Spleen (tissue), 11 donors: ENCODE measurements around the gene ST3GAL3. TPM values are rescaled to one million over a fixed set of nuclear protein-coding genes. Genes with fewer than 3 reads are reported as not detected.

Source experiments
- DNase-seq: peaks from one replicate; pipeline ENCODE4 v3.0.0-alpha.2; 2020
- H3K27ac ChIP-seq, 8 donors: fragments of 200-600 bp; sonication (generic) in 7 of 8; 1 replicate in 4 of 8; 2 replicates in 4 of 8; pipeline versions ENCODE4 v1.5.0 to v1.8.0; 2016 to 2021; ENCODE audit warnings: inconsistent platforms in 4 of 8, mild to moderate bottlenecking in 4 of 8, moderate library complexity in 1 of 8
- H3K27me3 ChIP-seq, 7 donors: fragments of 200-600 bp; sonication (generic) in 6 of 7; replicated peaks in 1 of 7; 1 replicate in 4 of 7; 2 replicates in 3 of 7; pipeline versions ENCODE4 v1.5.0 to v1.8.0; 2016 to 2021; ENCODE audit warnings: inconsistent platforms in 3 of 7, mild to moderate bottlenecking in 1 of 7
- H3K36me3 ChIP-seq, 6 donors: fragments of 200-600 bp; sonication (generic) in 5 of 6; 1 replicate in 4 of 6; 2 replicates in 2 of 6; pipeline versions ENCODE4 v1.5.0 to v1.8.0; 2016 to 2021; ENCODE audit warnings: inconsistent platforms in 2 of 6
- H3K4me1 ChIP-seq, 6 donors: fragments of 200-600 bp; sonication (generic) in 5 of 6; 1 replicate in 3 of 6; 2 replicates in 3 of 6; pipeline versions ENCODE4 v1.5.0 to v1.8.0; 2016 to 2021; ENCODE audit warnings: inconsistent platforms in 3 of 6
- H3K4me3 ChIP-seq, 8 donors: fragments of 200-600 bp; sonication (generic) in 7 of 8; 1 replicate in 4 of 8; 2 replicates in 4 of 8; pipeline versions ENCODE4 v1.5.0 to v1.8.0; 2016 to 2021; ENCODE audit warnings: inconsistent platforms in 4 of 8, mild to moderate bottlenecking in 4 of 8, moderate library complexity in 2 of 8
- H3K9me3 ChIP-seq, 8 donors: fragments of 200-600 bp; sonication (generic) in 7 of 8; 1 replicate in 4 of 8; 2 replicates in 4 of 8; pipeline versions ENCODE4 v1.5.0 to v1.8.0; 2016 to 2021; ENCODE audit warnings: inconsistent platforms in 4 of 8
- POLR2A ChIP-seq, 3 donors: fragments of 450-650 bp; IDR thresholded peaks; one replicate each; pipeline ENCODE4 v1.5.1; 2017; ENCODE audit warnings: antibody characterized with exemption in 3 of 3, mild to moderate bottlenecking in 1 of 3
- POLR2AphosphoS5 ChIP-seq, 3 donors: sonication (generic); formaldehyde crosslinking; IDR thresholded peaks; one replicate each; pipeline ENCODE4 v1.5.1; 2017; ENCODE audit warnings: antibody characterized with exemption in 3 of 3
- WGBS, 5 donors: extraction: QIAGEN DNeasy Blood & Tissue Kit in 3 of 5; methylation state at CpG; one replicate each; pipeline versions ENCODE4 v1.1.5 to v1.1.7; 2013 to 2018; 5-methylcytosine and 5-hydroxymethylcytosine counted together
- intact Hi-C: fragments of 100-400 bp; cut with DNase I; formaldehyde crosslinking; loops from one replicate; pipeline ENCODE4 v1.15.0; 2023; ENCODE audit warnings: low total_unique reads
- polyA plus RNA-seq, 3 donors: library from polyadenylated mRNA; stranded (reverse); fragments of 200-250 nt; gene quantifications; one replicate each; pipeline ENCODE4 v1.2.1, GENCODE V29; 2013
- total RNA-seq, 7 donors: library from RNA; depleted of rRNA in 3 of 7; stranded (reverse); fragments of >200 nt in 3 of 7; fragmentation: NEBNext Ultra II Directional in 4 of 7; extraction: Animal tissue kit (Norgen Biotek cat#: 25700) in 4 of 7; gene quantifications; one replicate each; pipeline versions ENCODE4 v1.1.0 to v1.2.1, GENCODE V29; 2016 to 2021
- TF ChIP-seq, protein P1 (sequence below), 11 experiments: fragments of 200-600 bp in 7 of 11; fragments of 450-650 bp in 4 of 11; sonication (generic) in 4 of 11; IDR thresholded peaks in 8 of 11; conservative IDR thresholded peaks in 3 of 11; 1 replicate in 7 of 11; 2 replicates in 4 of 11; pipeline versions ENCODE4 v1.4.0 to v1.8.0; 2016 to 2021; ENCODE audit warnings: antibody characterized with exemption in 11 of 11, inconsistent platforms in 4 of 11, mild to moderate bottlenecking in 1 of 11
- donor health status: healthy with polysubstance abuse.
- donor health status: DM: no; HTN: no; CAD: no; lungs with moderate emphysema.
- donor health status: DM: no; HTN: no; CAD: no.
- donor health status: Bipolar disorder and iron deficiency.
- donor health status: healthy.
- donor health status: DM: no; HTN: no; CAD: no.
- donor health status: DM: yes; HTN: yes; CAD: no.

ST3GAL3 gene
- total and polyA plus RNA-seq, 10 donors: 6.4 to 34.3 (median 21.0) TPM

DNA sequence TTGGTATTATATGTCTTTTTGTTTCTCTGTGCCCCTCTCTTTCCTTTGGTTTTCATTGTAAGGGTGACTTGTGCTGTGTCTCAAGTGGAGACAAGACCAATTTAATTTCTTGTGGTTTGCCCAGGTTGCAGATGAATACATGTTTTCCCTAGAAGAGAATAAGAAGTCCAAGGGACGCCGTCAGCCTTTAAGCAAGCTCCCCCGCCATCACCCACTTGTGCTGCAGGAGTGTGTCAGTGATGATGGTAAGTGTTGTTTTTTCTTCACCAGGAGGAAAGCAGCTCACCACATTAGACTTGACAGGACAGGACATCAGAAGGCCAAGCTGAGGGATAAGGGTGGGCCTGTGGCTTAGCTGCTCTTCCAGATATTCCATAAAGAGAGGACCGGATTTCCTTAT is 23.8 kb upstream of the ST3GAL3 start:
- TF ChIP-seq POLR2A (IDR thresholded peaks at IDR 0.05) (no peak), POLR2AphosphoS5 (IDR thresholded peaks at IDR 0.05) (no peak)
- TF ChIP-seq, protein P1, sequence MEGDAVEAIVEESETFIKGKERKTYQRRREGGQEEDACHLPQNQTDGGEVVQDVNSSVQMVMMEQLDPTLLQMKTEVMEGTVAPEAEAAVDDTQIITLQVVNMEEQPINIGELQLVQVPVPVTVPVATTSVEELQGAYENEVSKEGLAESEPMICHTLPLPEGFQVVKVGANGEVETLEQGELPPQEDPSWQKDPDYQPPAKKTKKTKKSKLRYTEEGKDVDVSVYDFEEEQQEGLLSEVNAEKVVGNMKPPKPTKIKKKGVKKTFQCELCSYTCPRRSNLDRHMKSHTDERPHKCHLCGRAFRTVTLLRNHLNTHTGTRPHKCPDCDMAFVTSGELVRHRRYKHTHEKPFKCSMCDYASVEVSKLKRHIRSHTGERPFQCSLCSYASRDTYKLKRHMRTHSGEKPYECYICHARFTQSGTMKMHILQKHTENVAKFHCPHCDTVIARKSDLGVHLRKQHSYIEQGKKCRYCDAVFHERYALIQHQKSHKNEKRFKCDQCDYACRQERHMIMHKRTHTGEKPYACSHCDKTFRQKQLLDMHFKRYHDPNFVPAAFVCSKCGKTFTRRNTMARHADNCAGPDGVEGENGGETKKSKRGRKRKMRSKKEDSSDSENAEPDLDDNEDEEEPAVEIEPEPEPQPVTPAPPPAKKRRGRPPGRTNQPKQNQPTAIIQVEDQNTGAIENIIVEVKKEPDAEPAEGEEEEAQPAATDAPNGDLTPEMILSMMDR (IDR thresholded peaks at IDR 0.05 in 8 of 11, conservative IDR thresholded peaks at IDR 0.05 in 3 of 11): no peak
- no peak for DNase-seq
- H3K27ac ChIP-seq: no peak overlapping the region
- H3K36me3 ChIP-seq: peaks cover 6 to 100% (median 86%) of the 10 kb centered on the region in 6 donors
- 95 to 100% (median 98%) methylated on average over 4 of the region's 4 CpGs for WGBS, 5 donors
- H3K4me3 ChIP-seq: no peak overlapping the region
- intact Hi-C loops: no loop called here
- peaks cover 0 to 7% (median 0%) of the 10 kb centered on the region in 6 donors for H3K4me1 ChIP-seq
- no peaks in the 10 kb centered on the region for H3K9me3 ChIP-seq
- H3K27me3 ChIP-seq: no peaks in the 10 kb centered on the region

DNA sequence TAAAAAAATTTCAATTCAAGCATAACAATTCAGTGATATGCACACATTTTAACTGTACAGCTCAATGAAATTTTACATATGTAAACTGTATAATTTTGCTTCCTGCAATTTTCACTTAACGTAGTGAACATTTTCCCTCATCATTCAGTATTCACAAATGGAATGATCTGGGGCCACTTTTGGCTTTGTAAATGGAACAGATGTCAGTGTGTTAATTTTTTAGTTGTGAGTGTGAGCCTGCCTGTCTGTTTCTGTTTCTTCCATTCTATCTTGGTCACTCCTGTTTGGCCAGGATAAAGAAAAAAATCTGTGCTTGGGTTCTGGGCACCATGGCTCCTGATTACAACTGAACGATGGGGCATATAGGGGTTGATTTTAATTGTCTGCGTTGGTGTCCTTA is 20.5 kb upstream of the ST3GAL3 start:
- 94 to 100% (median 96%) methylated on average over 3 of the region's 3 CpGs for WGBS, 5 donors
- TF ChIP-seq POLR2AphosphoS5 (IDR thresholded peaks at IDR 0.05): no peak
- TF ChIP-seq, protein P1 (IDR thresholded peaks at IDR 0.05 in 8 of 11, conservative IDR thresholded peaks at IDR 0.05 in 3 of 11): no peak
- no peak for TF ChIP-seq POLR2A (IDR thresholded peaks at IDR 0.05)
- no peak for DNase-seq
- H3K27ac ChIP-seq: no peak overlapping the region
- peaks cover 14 to 100% (median 98%) of the 10 kb centered on the region in 6 donors for H3K36me3 ChIP-seq
- H3K9me3 ChIP-seq: no peaks in the 10 kb centered on the region
- no peaks in the 10 kb centered on the region for H3K27me3 ChIP-seq
- H3K4me1 ChIP-seq: peaks cover 0 to 8% (median 0%) of the 10 kb centered on the region in 6 donors
- intact Hi-C loops: no loop called here
- H3K4me3 ChIP-seq: no peak overlapping the region

DNA sequence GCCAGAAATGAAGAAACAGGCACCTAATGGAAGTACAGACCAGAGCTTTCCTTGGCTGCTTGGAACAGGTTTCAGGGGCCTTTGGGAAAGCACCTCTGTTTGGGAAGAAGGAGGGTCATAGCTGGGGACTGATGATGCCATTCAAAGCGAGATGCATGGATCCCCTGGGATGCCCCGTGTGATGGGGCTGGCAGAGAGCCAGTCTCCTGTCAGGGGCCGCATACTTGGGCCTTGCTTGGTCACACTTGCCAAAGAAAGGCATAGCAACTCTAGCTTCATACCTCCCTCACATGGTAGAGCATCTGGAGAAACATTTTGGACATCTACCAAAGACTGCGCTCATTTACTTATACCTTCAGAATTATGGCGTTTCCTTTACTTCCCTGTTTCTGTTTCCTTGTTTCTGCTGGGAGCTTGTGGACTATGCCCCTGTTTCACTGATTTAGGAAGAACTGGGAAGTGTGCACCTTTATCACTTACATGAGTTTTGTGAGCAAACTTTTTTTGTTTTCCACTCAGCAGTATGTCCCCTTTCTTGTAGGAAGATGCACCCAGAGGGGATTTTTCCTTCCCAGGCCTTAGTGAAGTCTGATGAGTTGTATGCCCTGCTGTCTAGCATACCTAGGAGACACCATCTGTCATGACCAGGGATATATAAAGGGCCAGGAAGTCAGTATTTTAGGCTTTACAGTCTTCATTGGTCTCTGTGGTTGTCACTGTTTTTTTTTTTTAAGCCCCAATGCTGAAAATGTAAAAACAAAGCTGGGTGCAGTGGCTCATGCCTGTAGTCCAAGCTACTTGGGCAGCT is 19.8 kb upstream of the ST3GAL3 start:
- H3K36me3 ChIP-seq: peaks cover 16 to 100% (median 98%) of the 10 kb centered on the region in 6 donors

DNA sequence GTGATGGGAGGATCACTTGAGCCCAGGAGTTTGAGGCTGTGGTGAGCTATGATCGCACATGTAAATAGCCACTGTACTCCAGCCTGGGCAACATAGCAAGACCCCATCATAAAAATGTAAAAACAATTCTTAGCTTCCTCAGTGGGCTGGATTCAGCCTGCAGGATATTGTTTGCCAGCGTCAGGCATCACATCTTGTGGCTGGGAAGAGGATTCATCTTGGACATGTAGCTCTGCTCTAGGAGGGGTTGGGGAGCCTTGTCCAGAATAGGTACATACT is 19.3 kb upstream of the ST3GAL3 start:
- H3K9me3 ChIP-seq: no peaks in the 10 kb centered on the region
- 93 to 98% (median 94%) methylated on average over 2 of the region's 2 CpGs for WGBS, 5 donors
- H3K27ac ChIP-seq: no peak overlapping the region
- peaks cover 16 to 100% (median 98%) of the 10 kb centered on the region in 6 donors for H3K36me3 ChIP-seq
- intact Hi-C loops: no loop called here
- H3K4me3 ChIP-seq: no peak overlapping the region
- TF ChIP-seq POLR2AphosphoS5 (IDR thresholded peaks at IDR 0.05) (no peak), POLR2A (IDR thresholded peaks at IDR 0.05) (no peak)
- TF ChIP-seq, protein P1 (IDR thresholded peaks at IDR 0.05 in 8 of 11, conservative IDR thresholded peaks at IDR 0.05 in 3 of 11): no peak
- peaks cover 0 to 8% (median 0%) of the 10 kb centered on the region in 6 donors for H3K4me1 ChIP-seq
- DNase-seq: no peak
- no peaks in the 10 kb centered on the region for H3K27me3 ChIP-seq

More for the DNA sequence above, 19.8 kb upstream of the ST3GAL3 start:
- Histone ChIP-seq H3K27me3 (no peaks in the 10 kb centered on the region), H3K27ac (no peak overlapping the region), H3K4me1 (peaks cover 0 to 8% (median 0%) of the 10 kb centered on the region in 6 donors), H3K9me3 (no peaks in the 10 kb centered on the region), H3K4me3 (no peak overlapping the region)
- DNase-seq: no peak
- intact Hi-C loops: no loop called here
- TF ChIP-seq POLR2A (IDR thresholded peaks at IDR 0.05): no peak
- no peak for TF ChIP-seq POLR2AphosphoS5 (IDR thresholded peaks at IDR 0.05)
- TF ChIP-seq, protein P1 (IDR thresholded peaks at IDR 0.05 in 8 of 11, conservative IDR thresholded peaks at IDR 0.05 in 3 of 11): no peak
- WGBS, 5 donors: 70 to 73% (median 71%) methylated on average over 5 of the region's 5 CpGs
